Activated CD8-positive, alpha-beta memory T cell treated with anti-CD3 and anti-CD28 coated beads for 48 hours (primary cell): Measurements from ENCODE around the gene NTN5.

Experiments
- DNase-seq, 3 experiments: peaks; one replicate each; pipeline ENCODE4 v3.0.0-alpha.2; 2020; ENCODE audit warnings: low read depth in 2 of 3, low spot score in 2 of 3

NTN5 gene

GRCh38 chr19:48631225-48631624 lies 41.6 kb downstream of the NTN5 start:
- no peak for DNase-seq

- DNase-seq, result no peak
These were observed 42.3 kb downstream of the NTN5 start for GRCh38 chr19:48630296-48631063.

DNA sequence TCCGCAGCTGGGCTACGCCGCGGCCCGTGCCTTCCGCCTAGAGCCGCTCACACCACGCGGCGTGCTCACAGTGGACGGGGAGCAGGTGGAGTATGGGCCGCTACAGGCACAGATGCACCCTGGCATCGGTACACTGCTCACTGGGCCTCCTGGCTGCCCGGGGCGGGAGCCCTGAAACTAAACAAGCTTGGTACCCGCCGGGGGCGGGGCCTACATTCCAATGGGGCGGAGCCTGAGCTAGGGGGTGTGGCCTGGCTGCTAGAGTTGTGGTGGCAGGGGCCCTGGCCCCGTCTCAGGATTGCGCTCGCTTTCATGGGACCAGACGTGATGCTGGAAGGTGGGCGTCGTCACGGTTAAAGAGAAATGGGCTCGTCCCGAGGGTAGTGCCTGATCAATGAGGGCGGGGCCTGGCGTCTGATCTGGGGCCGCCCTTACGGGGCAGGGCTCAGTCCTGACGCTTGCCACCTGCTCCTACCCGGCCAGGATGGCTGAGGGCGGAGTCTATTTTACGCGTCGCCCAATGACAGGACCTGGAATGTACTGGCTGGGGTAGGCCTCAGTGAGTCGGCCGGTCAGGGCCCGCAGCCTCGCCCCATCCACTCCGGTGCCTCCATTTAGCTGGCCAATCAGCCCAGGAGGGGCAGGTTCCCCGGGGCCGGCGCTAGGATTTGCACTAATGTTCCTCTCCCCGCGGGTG lies 43.1 kb downstream of the NTN5 start:
- DNase-seq, result no peak

DNA sequence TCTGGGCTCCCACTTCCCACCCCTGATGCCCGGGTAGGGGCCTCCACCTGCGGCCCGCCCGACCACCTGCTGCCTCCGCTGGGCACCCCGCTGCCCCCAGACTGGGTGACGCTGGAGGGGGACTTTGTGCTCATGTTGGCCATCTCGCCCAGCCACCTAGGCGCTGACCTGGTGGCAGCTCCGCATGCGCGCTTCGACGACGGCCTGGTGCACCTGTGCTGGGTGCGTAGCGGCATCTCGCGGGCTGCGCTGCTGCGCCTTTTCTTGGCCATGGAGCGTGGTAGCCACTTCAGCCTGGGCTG lies 43.6 kb downstream of the NTN5 start:
- no peak for DNase-seq

GRCh38 chr19:48628486-48629296 lies 44.1 kb downstream of the NTN5 start:
- DNase-seq, result no peak

- no peak for DNase-seq
These were observed 44.9 kb downstream of the NTN5 start for GRCh38 chr19:48627865-48628314.

DNA sequence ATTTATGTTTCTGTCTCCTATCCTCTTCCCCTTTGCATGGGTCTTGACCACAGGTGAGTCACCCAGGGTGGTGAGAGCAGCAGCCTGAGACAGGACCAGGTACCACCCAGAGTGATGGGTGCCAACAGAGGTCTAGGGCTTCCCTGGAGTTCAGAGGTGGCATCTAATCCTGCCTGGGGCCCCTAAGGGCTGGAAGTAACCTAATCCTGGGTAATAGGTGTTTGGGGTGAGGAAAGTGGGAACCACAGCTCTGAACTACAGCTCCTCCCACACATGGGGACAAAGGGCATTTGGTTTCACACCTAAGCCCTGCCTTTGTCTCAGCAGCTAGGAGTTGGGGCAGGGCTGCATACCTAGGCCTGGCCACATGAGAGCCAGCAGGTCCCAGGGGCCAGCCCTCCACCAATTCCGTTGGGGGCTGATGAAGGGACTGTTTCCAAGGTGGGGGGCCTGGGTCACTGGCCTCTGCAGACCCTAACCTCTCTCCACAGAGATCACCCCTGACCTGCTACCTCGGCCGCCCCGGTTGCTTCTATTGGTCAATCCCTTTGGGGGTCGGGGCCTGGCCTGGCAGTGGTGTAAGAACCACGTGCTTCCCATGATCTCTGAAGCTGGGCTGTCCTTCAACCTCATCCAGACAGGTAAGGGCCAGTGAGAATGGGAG lies 45.5 kb downstream of the NTN5 start:
- DNase-seq, result no peak

DNA sequence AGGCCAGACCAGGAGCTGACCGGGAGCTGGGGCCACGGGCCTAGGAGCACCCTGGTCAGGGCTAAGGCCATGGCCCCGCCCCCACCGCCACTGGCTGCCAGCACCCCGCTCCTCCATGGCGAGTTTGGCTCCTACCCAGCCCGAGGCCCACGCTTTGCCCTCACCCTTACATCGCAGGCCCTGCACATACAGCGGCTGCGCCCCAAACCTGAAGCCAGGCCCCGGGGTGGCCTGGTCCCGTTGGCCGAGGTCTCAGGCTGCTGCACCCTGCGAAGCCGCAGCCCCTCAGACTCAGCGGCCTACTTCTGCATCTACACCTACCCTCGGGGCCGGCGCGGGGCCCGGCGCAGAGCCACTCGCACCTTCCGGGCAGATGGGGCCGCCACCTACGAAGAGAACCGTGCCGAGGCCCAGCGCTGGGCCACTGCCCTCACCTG lies 46.9 kb downstream of the NTN5 start:
- no peak for DNase-seq

GRCh38 chr19:48624791-48625723 lies 47.8 kb downstream of the NTN5 start:
- DNase-seq, result no peak

DNA sequence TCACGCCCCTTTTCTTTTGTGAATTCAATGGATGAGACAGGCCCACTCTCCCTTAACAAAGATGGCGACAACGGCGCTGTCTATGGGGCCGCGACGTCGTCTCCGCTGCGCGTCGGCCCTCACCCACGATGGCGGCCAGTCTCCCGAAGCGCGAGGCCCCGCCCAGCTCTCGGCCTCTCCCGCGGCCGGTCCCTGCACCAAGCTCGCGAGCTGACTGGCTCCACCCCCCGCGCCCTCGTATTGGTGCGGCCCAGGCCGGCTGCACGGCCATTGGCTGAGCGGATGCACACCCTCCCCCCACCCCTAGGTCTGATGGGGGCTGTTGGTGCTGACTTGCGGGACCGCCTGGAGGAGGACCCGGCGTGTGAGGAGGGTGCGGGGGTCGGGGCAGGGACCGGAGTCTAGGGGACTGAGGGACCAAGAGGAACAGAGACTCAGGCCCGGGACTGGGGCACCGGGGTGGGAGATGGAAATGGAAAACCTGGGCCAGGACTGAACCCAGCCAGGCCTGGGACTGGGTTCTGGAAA lies 48.7 kb downstream of the NTN5 start:
- DNase-seq, result peak in 2 of 3 experiments; percentile 90 to 96

- DNase-seq, result no peak
These were observed 49.2 kb downstream of the NTN5 start for GRCh38 chr19:48623556-48624066.

DNA sequence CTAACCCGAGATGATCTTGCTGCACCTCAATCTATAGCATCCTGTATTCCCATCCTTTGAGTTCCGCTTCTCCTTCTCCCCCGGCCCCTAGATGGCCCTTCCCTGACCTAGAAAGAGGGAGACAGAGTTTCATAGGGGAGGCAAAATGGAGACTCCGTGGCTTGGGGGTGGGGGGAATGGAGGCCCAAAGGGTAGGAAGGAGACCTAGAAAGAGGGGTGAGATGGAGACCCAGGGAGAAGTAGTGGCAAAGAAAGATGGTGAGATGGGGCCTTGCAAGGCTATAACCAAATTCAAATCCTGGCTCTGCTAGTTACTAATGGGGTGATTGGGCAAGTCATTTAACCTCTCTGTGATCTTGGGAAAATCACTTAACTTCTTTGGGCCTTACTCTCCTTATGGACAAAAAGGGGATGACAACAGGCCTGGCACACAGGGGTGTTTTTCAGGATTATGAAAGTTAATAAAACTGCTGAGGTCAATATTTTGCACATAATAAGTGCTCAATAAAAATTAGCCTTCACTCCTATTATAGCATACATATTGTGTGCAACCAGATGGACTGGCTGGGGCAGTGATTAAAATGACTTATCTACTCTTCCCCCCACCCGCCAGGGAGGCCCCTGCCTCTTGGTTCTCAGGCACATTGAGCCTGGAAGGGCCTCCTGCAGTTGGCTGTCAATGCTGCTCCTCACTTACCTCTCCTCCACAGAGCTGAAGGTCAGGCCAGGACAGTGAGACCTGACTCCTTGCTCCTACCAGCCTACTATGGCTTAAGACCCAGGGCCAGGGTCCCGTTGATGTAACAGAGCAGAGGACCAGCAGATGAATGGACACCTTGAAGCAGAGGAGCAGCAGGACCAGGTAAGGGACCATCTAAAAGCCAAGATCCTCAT lies 52.9 kb downstream of the NTN5 start:
- no peak for DNase-seq

DNA sequence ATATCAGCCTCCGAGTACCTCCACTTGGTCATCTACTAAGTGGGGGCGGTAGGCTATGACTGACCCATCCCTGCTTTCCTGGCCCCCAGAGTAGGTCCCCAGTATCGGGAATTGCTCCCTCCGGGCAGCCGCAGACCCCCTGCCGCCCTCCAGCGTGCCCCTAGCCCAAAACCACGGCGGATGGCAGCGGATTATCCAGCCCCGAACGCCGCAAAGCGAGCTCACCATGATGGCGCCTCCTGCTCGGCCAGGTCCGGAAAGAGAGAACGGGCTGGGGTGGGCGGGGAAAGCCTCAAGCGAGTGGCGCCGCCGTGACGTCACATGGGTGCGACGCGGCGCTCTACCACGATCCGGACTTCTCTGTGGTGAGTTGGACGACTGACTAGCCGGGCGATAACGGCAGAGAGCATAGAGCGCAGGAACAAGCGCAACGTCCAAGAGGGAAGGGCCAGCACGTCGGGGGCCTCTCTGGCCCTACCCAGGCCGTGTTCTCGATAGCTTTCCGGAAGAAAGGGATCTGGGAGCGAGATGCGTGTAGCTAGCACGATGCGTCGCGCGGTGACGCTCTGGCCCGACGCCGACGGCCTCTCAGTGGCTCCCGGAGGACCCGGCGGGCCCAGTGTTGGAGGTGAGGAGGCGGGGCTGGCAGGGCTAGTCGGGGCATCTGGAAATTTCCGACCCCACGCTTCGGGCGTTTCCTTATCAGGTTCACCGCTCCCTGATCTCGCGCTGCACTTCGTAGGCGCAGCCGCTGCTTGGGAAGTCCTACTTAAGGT lies 53.7 kb downstream of the NTN5 start, which contains the start of the genes RPL18 and SPHK2:
TSS of gene RPL18 (minus strand) at position 263 of the 776 bp plus-strand sequence. CDS start at position 228, 35 bp downstream.
TSS of gene SPHK2 (plus strand) at position 591 of the 776 bp plus-strand sequence. CDS start 1,009 bp downstream, outside the sequence.
- DNase-seq, result peak; percentile 89 to 93 (median 92)

DNA sequence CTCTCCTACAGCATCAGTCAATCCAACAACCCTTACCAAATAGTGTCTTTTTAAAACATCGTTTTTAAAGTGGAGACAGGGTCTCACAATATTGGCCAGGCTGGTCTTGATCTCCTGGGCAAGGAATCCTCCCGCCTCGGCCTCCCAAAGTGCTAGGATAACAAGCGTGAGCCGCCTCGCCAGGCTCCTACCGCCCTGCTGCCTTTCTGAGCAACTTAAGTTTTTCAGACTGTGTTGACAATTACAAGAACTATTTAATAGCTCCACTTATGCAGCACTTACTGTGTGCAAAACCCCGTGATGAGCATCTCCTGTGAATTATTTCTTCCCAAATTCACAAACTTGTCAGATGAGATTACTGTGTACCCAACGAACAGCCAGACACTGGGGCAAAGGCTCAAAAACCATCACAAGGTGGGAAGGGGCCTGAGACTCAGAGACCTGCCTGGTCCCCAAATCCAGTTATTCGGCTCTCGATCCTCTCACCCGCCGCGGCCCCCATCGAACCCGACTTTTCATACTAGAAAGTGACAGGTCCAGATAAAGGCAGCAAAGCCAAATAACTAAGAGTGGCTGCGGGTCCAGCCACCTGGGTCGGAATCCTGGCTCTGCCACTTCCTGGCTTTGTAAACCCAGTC lies 54.4 kb downstream of the NTN5 start:
- DNase-seq, result no peak

- no peak for DNase-seq
These were observed 55.5 kb downstream of the NTN5 start for GRCh38 chr19:48617146-48617937.

- DNase-seq, result no peak
These were observed 56.2 kb downstream of the NTN5 start for GRCh38 chr19:48616491-48617056.
